ENCODE measurements around the gene APBA1. TPM values are rescaled to one million over a fixed set of nuclear protein-coding genes. Genes with fewer than 3 reads are reported as not detected.

Gene APBA1
- total RNA-seq, 6 experiments from 2014 or later: 17.6 to 25.6 (median 20.7) TPM

- no peaks in the 10 kb centered on the region for H3K9me3 Mint-ChIP-seq
- no peak for TF ChIP-seq CTCF (IDR thresholded peaks at IDR 0.05)
- no peaks in the 10 kb centered on the region for H3K27me3 Mint-ChIP-seq (ENCODE audit: insufficient read depth)
- H3K36me3 Mint-ChIP-seq (ENCODE audit: low read depth): no peaks in the 10 kb centered on the region
- peak; percentile 30 for DNase-seq
- H3K4me3 Mint-ChIP-seq: peak overlapping the region; percentile 54
- peak overlapping the region; percentile 82 for H3K27ac Mint-ChIP-seq
- peaks cover 50% of the 10 kb centered on the region for H3K4me1 Mint-ChIP-seq (ENCODE audit: low read depth)
These were observed 6.8 kb upstream of the APBA1 start for GRCh38 chr9:69678843-69679538.

GRCh38 chr9:69677931-69678330 is 5.8 kb upstream of the APBA1 start:
- no peaks in the 10 kb centered on the region for H3K9me3 Mint-ChIP-seq
- H3K27ac Mint-ChIP-seq: no peak overlapping the region
- H3K27me3 Mint-ChIP-seq (ENCODE audit: insufficient read depth): no peaks in the 10 kb centered on the region
- peaks cover 61% of the 10 kb centered on the region for H3K4me1 Mint-ChIP-seq (ENCODE audit: low read depth)
- no peak overlapping the region for H3K4me3 Mint-ChIP-seq
- DNase-seq: no peak
- H3K36me3 Mint-ChIP-seq (ENCODE audit: low read depth): no peaks in the 10 kb centered on the region
- TF ChIP-seq CTCF (IDR thresholded peaks at IDR 0.05): no peak

- TF ChIP-seq CTCF (IDR thresholded peaks at IDR 0.05): no peak
- H3K9me3 Mint-ChIP-seq: no peaks in the 10 kb centered on the region
- peak overlapping the region; percentile 81 for H3K27ac Mint-ChIP-seq
- H3K36me3 Mint-ChIP-seq (ENCODE audit: low read depth): no peaks in the 10 kb centered on the region
- peaks cover 73% of the 10 kb centered on the region for H3K4me1 Mint-ChIP-seq (ENCODE audit: low read depth)
- peak overlapping the region; percentile 86 for H3K4me3 Mint-ChIP-seq
- no peaks in the 10 kb centered on the region for H3K27me3 Mint-ChIP-seq (ENCODE audit: insufficient read depth)
- DNase-seq: no peak
These were observed 3.4 kb upstream of the APBA1 start for GRCh38 chr9:69675563-69675962.

GRCh38 chr9:69674716-69675438 is 2.7 kb upstream of the APBA1 start:
- DNase-seq: peak; percentile 92
- TF ChIP-seq CTCF (IDR thresholded peaks at IDR 0.05): no peak
- Mint-ChIP-seq H3K36me3 (ENCODE audit: low read depth) (no peaks in the 10 kb centered on the region), H3K4me3 (peak overlapping the region; percentile 86), H3K9me3 (no peaks in the 10 kb centered on the region), H3K27ac (peak overlapping the region; percentile 81), H3K27me3 (ENCODE audit: insufficient read depth) (no peaks in the 10 kb centered on the region), H3K4me1 (ENCODE audit: low read depth) (peaks cover 77% of the 10 kb centered on the region)

- H3K27ac Mint-ChIP-seq: peak overlapping the region; percentile 81
- no peaks in the 10 kb centered on the region for H3K36me3 Mint-ChIP-seq (ENCODE audit: low read depth)
- DNase-seq: no peak
- H3K27me3 Mint-ChIP-seq (ENCODE audit: insufficient read depth): no peaks in the 10 kb centered on the region
- H3K9me3 Mint-ChIP-seq: no peaks in the 10 kb centered on the region
- peaks cover 71% of the 10 kb centered on the region for H3K4me1 Mint-ChIP-seq (ENCODE audit: low read depth)
- TF ChIP-seq CTCF (IDR thresholded peaks at IDR 0.05): peak; percentile 36; the same call in 1 of the 2 replicates
- H3K4me3 Mint-ChIP-seq: peak overlapping the region; percentile 86
These were observed 2.0 kb upstream of the APBA1 start for GRCh38 chr9:69674112-69674685.

All from HFFc6 (cell line).